WTC11 (cell line): Measurements from ENCODE around the gene RHOBTB1. TPM values are rescaled to one million over a fixed set of nuclear protein-coding genes. Genes with fewer than 3 reads are reported as not detected.

Source experiments
- ATAC-seq: fragments of 200-7000 bp; cut with Tn5 transposase; 2 replicates; pipeline ENCODE4 v1.10.0; 2021; ENCODE audit warnings: mild to moderate bottlenecking, moderate library complexity
- CTCF ChIA-PET: fragments of 300-600 bp; sonication (Branson Sonifier 250); formaldehyde crosslinking; loops from one replicate; lab custom pipeline; 2021; ENCODE audit warnings: antibody characterized with exemption; lab: Charles Lee
- POLR2A ChIA-PET: fragments of 350-600 bp; sonication (Branson Sonifier 250); formaldehyde crosslinking; loops from one replicate; lab custom pipeline; 2021; ENCODE audit warnings: antibody characterized with exemption; lab: Charles Lee
- DNase-seq: peaks from one replicate; pipeline ENCODE4 v3.0.0; 2021; ENCODE audit warnings: low spot score
- H3K27ac Mint-ChIP-seq: 2 replicates; pipeline ENCODE4 v1.8.0; 2021; ENCODE audit warnings: mixed read lengths
- H3K27me3 Mint-ChIP-seq: 2 replicates; pipeline ENCODE4 v1.8.0; 2021; ENCODE audit warnings: low read depth, mild to moderate bottlenecking, moderate library complexity, mixed read lengths
- H3K36me3 Mint-ChIP-seq: 2 replicates; pipeline ENCODE4 v1.8.0; 2021; ENCODE audit warnings: mixed read lengths
- H3K4me1 Mint-ChIP-seq: 2 replicates; pipeline ENCODE4 v1.8.0; 2022; ENCODE audit warnings: mixed read lengths
- H3K4me3 Mint-ChIP-seq: 2 replicates; pipeline ENCODE4 v1.8.0; 2021; ENCODE audit warnings: mild to moderate bottlenecking, moderate library complexity, mixed read lengths
- H3K9me3 Mint-ChIP-seq: 2 replicates; pipeline ENCODE4 v1.8.0; 2021; ENCODE audit warnings: mixed read lengths
- AFF4 ChIP-seq: sonication (generic); formaldehyde crosslinking; IDR thresholded peaks from 2 replicates; pipeline ENCODE4 v1.8.1; 2023; ENCODE audit warnings: mild to moderate bottlenecking, missing genetic modification reagents, borderline replicate concordance
- EMX1 ChIP-seq: fragments of 250-450 bp; sonication (Bioruptor Pico); IDR thresholded peaks from 2 replicates; pipeline ENCODE4 v1.8.0; 2021; ENCODE audit warnings: mild to moderate bottlenecking
- HMGXB4 ChIP-seq: sonication (generic); formaldehyde crosslinking; IDR thresholded peaks from 2 replicates; pipeline ENCODE4 v1.8.1; 2023; ENCODE audit warnings: mild to moderate bottlenecking, moderate library complexity, missing genetic modification reagents
- MYBL2 ChIP-seq: sonication (generic); formaldehyde crosslinking; IDR thresholded peaks from 2 replicates; pipeline ENCODE4 v1.8.1; 2023; ENCODE audit warnings: mild to moderate bottlenecking, moderate library complexity, missing genetic modification reagents
- NFYB ChIP-seq: sonication (generic); formaldehyde crosslinking; conservative IDR thresholded peaks from 2 replicates; pipeline ENCODE4 v1.8.0; 2022; ENCODE audit warnings: low read depth, missing genetic modification reagents
- PRDM15 ChIP-seq: sonication (generic); formaldehyde crosslinking; IDR thresholded peaks from 2 replicates; pipeline ENCODE4 v1.8.0; 2022; ENCODE audit warnings: missing genetic modification reagents
- PRRX2 ChIP-seq: fragments of 250-450 bp; sonication (Bioruptor Pico); IDR thresholded peaks from 2 replicates; pipeline ENCODE4 v1.8.0; 2021; ENCODE audit warnings: mild to moderate bottlenecking
- TCF7 ChIP-seq: sonication (generic); formaldehyde crosslinking; IDR thresholded peaks from 2 replicates; pipeline ENCODE4 v1.8.0; 2022; ENCODE audit warnings: mild to moderate bottlenecking, low read depth, missing genetic modification reagents, moderate library complexity
- ZNF281 ChIP-seq: sonication (generic); formaldehyde crosslinking; IDR thresholded peaks from 2 replicates; pipeline ENCODE4 v1.8.0; 2023; ENCODE audit warnings: mild to moderate bottlenecking, missing genetic modification reagents
- total RNA-seq: library from RNA; stranded (reverse); gene quantifications from 3 replicates; pipeline ENCODE4 v1.2.3, GENCODE V29; 2021

Gene RHOBTB1
- total RNA-seq, 1 experiment from 2014 or later = 6.9 TPM

DNA sequence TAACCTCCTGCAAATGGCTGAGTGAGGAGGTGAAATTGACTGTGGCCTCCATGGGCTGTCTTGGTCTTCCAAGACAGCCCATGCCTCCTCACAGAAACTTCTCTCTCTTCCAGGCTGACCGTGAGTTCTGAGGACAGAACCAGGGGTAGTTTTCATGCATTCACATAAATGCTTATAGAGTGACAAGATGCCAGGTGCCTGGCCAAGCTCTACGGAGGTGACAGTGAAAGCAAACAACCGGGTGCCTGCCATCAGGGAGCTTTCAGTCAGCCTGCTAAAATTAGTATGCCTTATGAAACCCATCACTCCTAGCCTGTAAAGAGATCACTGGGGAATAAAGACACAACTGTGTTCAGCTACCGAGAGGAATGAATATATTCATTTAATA lies 919 bp upstream of the RHOBTB1 start:
- no peaks in the 10 kb centered on the region for H3K36me3 Mint-ChIP-seq
- DNase-seq (no peak), ATAC-seq (no peak)
- peaks cover 19% of the 10 kb centered on the region for H3K27me3 Mint-ChIP-seq
- H3K9me3 Mint-ChIP-seq = no peaks in the 10 kb centered on the region
- POLR2A ChIA-PET = interaction anchor here (1.4 kb wide), 1 partner anchor 99 kb away, joined by 3 read pairs; no protein-coding TSS in a partner anchor
- TF ChIP-seq MYBL2 (CRISPR knock-in tag) (no peak), PRDM15 (CRISPR knock-in tag) (no peak), AFF4 (CRISPR knock-in tag) (no peak), TCF7 (CRISPR knock-in tag) (no peak), HMGXB4 (CRISPR knock-in tag) (no peak)
- no peak overlapping the region for H3K27ac Mint-ChIP-seq
- peaks cover 13% of the 10 kb centered on the region for H3K4me1 Mint-ChIP-seq
- peak overlapping the region; percentile 81 for H3K4me3 Mint-ChIP-seq
- CTCF ChIA-PET = no interaction called here

- peaks cover 13% of the 10 kb centered on the region for H3K4me1 Mint-ChIP-seq
- CTCF ChIA-PET = interaction anchor here (0.9 to 1.4 kb wide), 2 partner anchors 60 to 123 kb away, joined by 4 to 7 read pairs; no protein-coding TSS in a partner anchor
Observed at GRCh38 chr10:60943316-60944057, 498 bp downstream of the RHOBTB1 start.

More at GRCh38 chr10:60943316-60944057, 498 bp downstream of the RHOBTB1 start:
- Mint-ChIP-seq H3K36me3 (no peaks in the 10 kb centered on the region), H3K27me3 (peaks cover 19% of the 10 kb centered on the region), H3K4me3 (peak overlapping the region; percentile 73), H3K27ac (no peak overlapping the region), H3K9me3 (no peaks in the 10 kb centered on the region)
- peak; percentile 71 for DNase-seq
- TF ChIP-seq PRRX2 (CRISPR knock-in tag) (no peak), EMX1 (0 out of 2 replicates have a peak, but pooled peaks have one; percentile 51), ZNF281 (0 out of 2 replicates have a peak, but pooled peaks have one; percentile 5), HMGXB4 (CRISPR knock-in tag) (peak; percentile 29; the same call in 1 of the 2 replicates), NFYB (CRISPR knock-in tag) (no peak)
- ATAC-seq = peak; percentile 64
- POLR2A ChIA-PET = interaction anchor here (0.6 kb wide), 3 partner anchors 11 to 316 kb away, joined by 3 to 4 read pairs (median 3); no protein-coding TSS in a partner anchor
